ENCODE results near the gene EPHA6.

EPHA6 gene

GRCh38 chr3:96863129-96863740 lies 48.8 kb downstream of the EPHA6 start:
- DNase-seq: peak; percentile 37
- Histone ChIP-seq H3K36me3 (no peaks in the 10 kb centered on the region), H3K27me3 (ENCODE audit: insufficient read depth, low read depth, severe bottlenecking) (no peaks in the 10 kb centered on the region), H3K4me3 (ENCODE audit: low read depth, low read length) (no peak overlapping the region), H3K27ac (no peak overlapping the region), H3K9me3 (ENCODE audit: severe bottlenecking) (no peaks in the 10 kb centered on the region)
- peak; percentile 60 for TF ChIP-seq CTCF (IDR thresholded peaks at IDR 0.05; ENCODE audit: low read depth, low read length)

GRCh38 chr3:96865605-96866004 lies 51.2 kb downstream of the EPHA6 start:
- DNase-seq: no peak
- Histone ChIP-seq H3K4me3 (ENCODE audit: low read depth, low read length) (no peak overlapping the region), H3K27ac (no peak overlapping the region), H3K9me3 (ENCODE audit: severe bottlenecking) (no peaks in the 10 kb centered on the region), H3K36me3 (no peaks in the 10 kb centered on the region), H3K27me3 (ENCODE audit: insufficient read depth, low read depth, severe bottlenecking) (no peaks in the 10 kb centered on the region)
- no peak for TF ChIP-seq CTCF (IDR thresholded peaks at IDR 0.05; ENCODE audit: low read depth, low read length)

- no peaks in the 10 kb centered on the region for H3K27me3 ChIP-seq (ENCODE audit: insufficient read depth, low read depth, severe bottlenecking)
- no peak for DNase-seq
- no peaks in the 10 kb centered on the region for H3K9me3 ChIP-seq (ENCODE audit: severe bottlenecking)
- H3K27ac ChIP-seq: no peak overlapping the region
- TF ChIP-seq CTCF (IDR thresholded peaks at IDR 0.05; ENCODE audit: low read depth, low read length): no peak
- no peaks in the 10 kb centered on the region for H3K36me3 ChIP-seq
- no peak overlapping the region for H3K4me3 ChIP-seq (ENCODE audit: low read depth, low read length)
These were observed 54.9 kb downstream of the EPHA6 start for GRCh38 chr3:96869316-96869715.

- TF ChIP-seq CTCF (IDR thresholded peaks at IDR 0.05; ENCODE audit: low read depth, low read length): no peak
- Histone ChIP-seq H3K27me3 (ENCODE audit: insufficient read depth, low read depth, severe bottlenecking) (no peaks in the 10 kb centered on the region), H3K4me3 (ENCODE audit: low read depth, low read length) (no peak overlapping the region), H3K9me3 (ENCODE audit: severe bottlenecking) (no peaks in the 10 kb centered on the region), H3K36me3 (no peaks in the 10 kb centered on the region), H3K27ac (no peak overlapping the region)
- no peak for DNase-seq
These were observed 63.1 kb downstream of the EPHA6 start for GRCh38 chr3:96877510-96877909.

- no peak for DNase-seq
- no peak for TF ChIP-seq CTCF (IDR thresholded peaks at IDR 0.05; ENCODE audit: low read depth, low read length)
- Histone ChIP-seq H3K27me3 (ENCODE audit: insufficient read depth, low read depth, severe bottlenecking) (no peaks in the 10 kb centered on the region), H3K9me3 (ENCODE audit: severe bottlenecking) (no peaks in the 10 kb centered on the region), H3K27ac (no peak overlapping the region), H3K4me3 (ENCODE audit: low read depth, low read length) (no peak overlapping the region), H3K36me3 (no peaks in the 10 kb centered on the region)
These were observed 85.6 kb downstream of the EPHA6 start for GRCh38 chr3:96900031-96900430.

- Histone ChIP-seq H3K27me3 (ENCODE audit: insufficient read depth, low read depth, severe bottlenecking) (no peaks in the 10 kb centered on the region), H3K9me3 (ENCODE audit: severe bottlenecking) (no peaks in the 10 kb centered on the region), H3K4me3 (ENCODE audit: low read depth, low read length) (no peak overlapping the region), H3K27ac (no peak overlapping the region), H3K36me3 (no peaks in the 10 kb centered on the region)
- no peak for TF ChIP-seq CTCF (IDR thresholded peaks at IDR 0.05; ENCODE audit: low read depth, low read length)
- no peak for DNase-seq
These were observed 86.2 kb downstream of the EPHA6 start for GRCh38 chr3:96900566-96900965.

Measured in WERI-Rb-1 (cell line).